HFF-Myc (cell line): ENCODE results near the gene POLR1D.

Source experiments
- DNase-seq: peaks from one replicate; pipeline ENCODE4 v3.0.0-alpha.2; 2011; ENCODE audit warnings: low read depth; ENCODE audit errors: extremely low read depth
- H3K4me3 ChIP-seq: replicated peaks from 2 replicates; pipeline ENCODE4 v1.5.1; 2011; ENCODE audit warnings: low read depth, mild to moderate bottlenecking, control low read depth, low read length
- TF ChIP-seq, protein P1 (sequence below): IDR thresholded peaks from 2 replicates; pipeline ENCODE4 v1.5.1; 2012; ENCODE audit warnings: mild to moderate bottlenecking, low read depth, low read length, control low read depth; ENCODE audit errors: missing control alignments

POLR1D gene

GRCh38 chr13:27607125-27607524, 14.6 kb upstream of the POLR1D start:
- TF ChIP-seq, protein P1, sequence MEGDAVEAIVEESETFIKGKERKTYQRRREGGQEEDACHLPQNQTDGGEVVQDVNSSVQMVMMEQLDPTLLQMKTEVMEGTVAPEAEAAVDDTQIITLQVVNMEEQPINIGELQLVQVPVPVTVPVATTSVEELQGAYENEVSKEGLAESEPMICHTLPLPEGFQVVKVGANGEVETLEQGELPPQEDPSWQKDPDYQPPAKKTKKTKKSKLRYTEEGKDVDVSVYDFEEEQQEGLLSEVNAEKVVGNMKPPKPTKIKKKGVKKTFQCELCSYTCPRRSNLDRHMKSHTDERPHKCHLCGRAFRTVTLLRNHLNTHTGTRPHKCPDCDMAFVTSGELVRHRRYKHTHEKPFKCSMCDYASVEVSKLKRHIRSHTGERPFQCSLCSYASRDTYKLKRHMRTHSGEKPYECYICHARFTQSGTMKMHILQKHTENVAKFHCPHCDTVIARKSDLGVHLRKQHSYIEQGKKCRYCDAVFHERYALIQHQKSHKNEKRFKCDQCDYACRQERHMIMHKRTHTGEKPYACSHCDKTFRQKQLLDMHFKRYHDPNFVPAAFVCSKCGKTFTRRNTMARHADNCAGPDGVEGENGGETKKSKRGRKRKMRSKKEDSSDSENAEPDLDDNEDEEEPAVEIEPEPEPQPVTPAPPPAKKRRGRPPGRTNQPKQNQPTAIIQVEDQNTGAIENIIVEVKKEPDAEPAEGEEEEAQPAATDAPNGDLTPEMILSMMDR, result no peak
- peak; percentile 40 for DNase-seq
- no peak overlapping the region for H3K4me3 ChIP-seq

DNA sequence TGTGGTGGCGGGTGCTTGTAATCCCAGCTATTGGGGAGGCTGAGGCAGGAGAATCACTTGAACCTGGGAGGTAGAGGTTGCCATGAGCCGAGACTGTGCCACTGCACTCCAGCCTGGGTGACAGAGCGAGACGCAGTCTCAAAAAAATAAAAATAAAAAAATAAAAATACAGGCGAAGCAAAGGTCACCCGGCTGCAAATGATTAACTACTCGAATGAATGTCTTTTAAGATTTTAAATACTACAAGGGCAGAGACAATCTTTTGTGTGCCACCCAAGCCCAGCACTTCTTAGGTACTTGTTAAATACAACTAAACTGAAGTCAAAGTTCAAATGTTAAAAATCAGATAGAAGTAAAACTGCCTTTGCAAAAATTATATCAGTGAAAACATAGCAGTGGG, 8.1 kb upstream of the POLR1D start:
- no peak overlapping the region for H3K4me3 ChIP-seq
- DNase-seq, result no peak
- TF ChIP-seq, protein P1, result no peak

- DNase-seq, result no peak
- H3K4me3 ChIP-seq, result no peak overlapping the region
- TF ChIP-seq, protein P1, result no peak
Observed at GRCh38 chr13:27617881-27618321, 3.8 kb upstream of the POLR1D start.

DNA sequence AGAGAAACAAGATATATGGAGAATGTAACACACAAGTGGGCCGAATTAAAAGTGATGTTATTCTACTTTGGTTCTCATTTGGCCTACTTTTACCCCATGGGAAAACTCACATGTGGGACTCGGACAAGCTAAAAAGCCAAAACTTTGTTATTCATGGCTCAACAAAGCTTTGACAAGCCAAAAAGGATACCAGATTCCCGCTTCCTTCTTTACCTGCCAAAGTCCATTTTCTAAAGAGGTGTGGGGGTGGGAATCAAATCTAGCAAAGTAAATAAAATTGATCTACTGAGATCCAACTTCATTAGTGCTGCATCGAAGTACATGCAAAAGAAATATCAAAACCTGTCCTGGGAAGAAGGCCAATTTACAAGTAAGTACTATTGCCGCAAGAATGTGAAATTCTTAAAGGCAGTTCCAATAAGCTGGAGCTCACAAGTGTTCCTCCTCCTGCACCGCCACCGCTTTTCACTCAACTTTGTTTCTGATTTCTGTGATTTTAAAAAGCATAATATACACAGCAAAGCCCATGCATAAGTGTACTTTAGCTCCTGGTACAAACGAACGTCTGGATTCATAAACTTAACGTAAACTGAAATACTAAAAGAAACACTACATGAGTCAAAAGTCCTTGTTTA, 2.5 kb upstream of the POLR1D start:
- peak overlapping the region; percentile 90 for H3K4me3 ChIP-seq
- TF ChIP-seq, protein P1, result no peak
- DNase-seq, result no peak

DNA sequence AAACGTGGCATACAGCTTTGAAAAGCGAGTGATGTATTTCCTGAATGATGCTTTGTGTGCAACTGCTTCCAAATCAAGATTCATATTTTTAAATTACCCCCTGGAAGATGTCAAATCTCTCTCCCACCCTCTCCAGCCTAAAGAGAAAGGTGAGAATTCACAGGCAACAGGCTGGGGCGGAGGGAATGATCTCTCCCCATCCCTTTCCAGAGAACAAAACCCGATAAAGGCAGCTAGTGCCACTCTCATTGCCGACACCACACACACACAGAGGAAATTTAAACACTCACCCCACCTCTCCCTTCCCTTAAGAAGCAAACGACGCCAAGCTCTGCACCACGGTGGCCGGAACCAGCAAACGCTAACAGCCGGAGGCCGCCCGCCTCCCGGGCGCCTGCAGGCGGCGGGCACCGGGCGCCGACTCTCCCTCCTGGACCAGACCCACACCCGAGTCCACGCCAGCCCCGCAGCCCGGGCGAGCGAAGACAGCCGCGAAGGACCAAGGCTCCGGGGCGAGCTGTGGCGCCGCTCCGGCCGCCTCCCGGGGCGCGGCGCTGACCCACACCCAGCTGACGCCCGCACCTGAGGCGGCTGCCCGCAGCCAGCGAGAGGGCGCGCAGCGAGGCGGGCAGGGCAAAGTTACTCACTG, 1.8 kb upstream of the POLR1D start:
- H3K4me3 ChIP-seq, result peak overlapping the region; percentile 90
- TF ChIP-seq, protein P1, result no peak
- DNase-seq, result no peak

DNA sequence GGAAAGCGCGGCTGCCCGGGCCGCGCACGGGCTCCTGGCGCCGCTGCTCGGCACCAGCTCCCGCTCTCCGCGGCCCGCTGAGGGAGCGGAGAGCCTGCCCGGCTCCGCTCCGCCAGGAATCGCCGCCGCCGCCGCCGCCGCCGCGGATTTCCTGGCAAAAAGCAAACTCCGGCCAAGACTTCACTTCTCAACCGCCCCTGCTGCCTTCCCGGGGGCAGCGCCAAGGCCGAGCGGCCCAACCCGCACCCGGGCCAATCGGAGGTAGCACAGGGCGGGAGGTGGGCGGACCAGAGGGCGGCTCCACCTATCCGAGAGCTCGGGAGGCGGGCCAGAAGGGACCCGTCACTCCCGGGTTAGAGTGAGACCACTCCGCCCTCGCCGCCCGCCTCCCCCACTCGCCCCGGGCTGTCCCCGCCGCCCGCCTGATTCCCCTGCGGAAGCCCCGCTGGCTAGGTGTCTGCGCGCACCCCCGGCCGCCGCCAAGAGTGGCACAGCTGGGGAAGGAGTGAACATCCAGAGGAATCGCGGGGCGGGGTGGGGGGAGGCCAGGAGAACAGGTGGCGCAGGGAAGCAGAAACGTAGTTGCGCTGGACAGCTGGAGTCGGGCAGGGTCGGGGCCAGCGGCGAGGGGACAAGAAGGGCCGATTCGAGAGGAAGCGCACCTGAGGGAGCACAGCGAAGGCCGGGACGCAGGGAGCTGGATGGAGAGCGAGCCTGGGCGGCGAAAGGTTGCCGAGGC, 1.1 kb upstream of the POLR1D start, which contains the start of gene LNX2:
LNX2 (minus strand) TSS at position 153 of the 739 bp plus-strand sequence. CDS start 38,826 bp downstream, outside the sequence.
- TF ChIP-seq, protein P1, result no peak
- H3K4me3 ChIP-seq, result peak within 1 kb of the TSS; percentile 90
- peak; percentile 81 for DNase-seq
